Measurements from ENCODE around the gene RPL18.
A peak's percentile ranks its signal among the peaks of the same experiment; 100 is the strongest.

RPL18 gene

DNA sequence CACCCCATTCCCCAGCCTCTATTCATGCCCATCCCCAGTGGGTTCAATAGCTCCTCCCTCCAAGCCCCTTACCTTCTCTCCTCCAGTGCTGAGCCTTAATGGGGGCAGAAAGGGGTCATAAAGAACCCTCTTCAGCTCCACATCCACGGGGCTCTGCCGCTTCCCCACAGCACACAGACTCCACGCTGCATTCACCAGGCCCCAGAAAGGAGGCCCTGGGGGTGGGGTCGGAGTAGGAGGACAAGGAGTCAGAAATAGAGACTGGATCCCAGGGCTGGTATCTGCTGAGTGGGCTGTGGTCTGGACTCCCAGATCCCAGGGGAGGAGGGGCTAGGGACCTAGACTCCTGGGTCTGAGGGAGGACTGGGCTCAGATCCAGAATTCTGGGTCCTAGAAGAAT is 25.4 kb upstream of the RPL18 start:
- TF ChIP-seq, protein P1, sequence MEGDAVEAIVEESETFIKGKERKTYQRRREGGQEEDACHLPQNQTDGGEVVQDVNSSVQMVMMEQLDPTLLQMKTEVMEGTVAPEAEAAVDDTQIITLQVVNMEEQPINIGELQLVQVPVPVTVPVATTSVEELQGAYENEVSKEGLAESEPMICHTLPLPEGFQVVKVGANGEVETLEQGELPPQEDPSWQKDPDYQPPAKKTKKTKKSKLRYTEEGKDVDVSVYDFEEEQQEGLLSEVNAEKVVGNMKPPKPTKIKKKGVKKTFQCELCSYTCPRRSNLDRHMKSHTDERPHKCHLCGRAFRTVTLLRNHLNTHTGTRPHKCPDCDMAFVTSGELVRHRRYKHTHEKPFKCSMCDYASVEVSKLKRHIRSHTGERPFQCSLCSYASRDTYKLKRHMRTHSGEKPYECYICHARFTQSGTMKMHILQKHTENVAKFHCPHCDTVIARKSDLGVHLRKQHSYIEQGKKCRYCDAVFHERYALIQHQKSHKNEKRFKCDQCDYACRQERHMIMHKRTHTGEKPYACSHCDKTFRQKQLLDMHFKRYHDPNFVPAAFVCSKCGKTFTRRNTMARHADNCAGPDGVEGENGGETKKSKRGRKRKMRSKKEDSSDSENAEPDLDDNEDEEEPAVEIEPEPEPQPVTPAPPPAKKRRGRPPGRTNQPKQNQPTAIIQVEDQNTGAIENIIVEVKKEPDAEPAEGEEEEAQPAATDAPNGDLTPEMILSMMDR (conservative IDR thresholded peaks at IDR 0.05): no peak
- no peak for TF ChIP-seq ZFX (IDR thresholded peaks at IDR 0.05)
- no peak overlapping the region for H3K27ac ChIP-seq

DNA sequence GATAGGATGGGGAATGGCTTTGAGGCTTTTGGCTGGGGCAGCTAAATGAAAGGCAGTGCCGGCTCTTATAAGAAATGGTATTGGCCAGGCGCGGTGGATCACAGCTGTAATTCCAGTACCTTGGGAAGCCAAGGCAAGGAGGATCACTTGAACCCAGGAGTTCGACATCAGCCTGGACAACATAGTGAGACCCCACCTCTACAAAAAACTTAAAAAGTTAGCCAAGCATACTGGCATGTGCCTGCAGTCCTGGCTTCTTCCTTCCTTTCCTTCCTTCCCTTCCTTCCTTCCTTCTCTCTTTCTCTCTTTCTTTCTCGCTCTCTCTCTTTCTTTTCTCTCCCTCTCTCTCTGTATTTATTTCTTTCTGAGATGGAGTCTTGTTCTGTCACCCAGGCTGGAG is 23.9 kb upstream of the RPL18 start:
- TF ChIP-seq, protein P1 (conservative IDR thresholded peaks at IDR 0.05): no peak
- TF ChIP-seq ZFX (IDR thresholded peaks at IDR 0.05): no peak
- H3K27ac ChIP-seq: no peak overlapping the region

DNA sequence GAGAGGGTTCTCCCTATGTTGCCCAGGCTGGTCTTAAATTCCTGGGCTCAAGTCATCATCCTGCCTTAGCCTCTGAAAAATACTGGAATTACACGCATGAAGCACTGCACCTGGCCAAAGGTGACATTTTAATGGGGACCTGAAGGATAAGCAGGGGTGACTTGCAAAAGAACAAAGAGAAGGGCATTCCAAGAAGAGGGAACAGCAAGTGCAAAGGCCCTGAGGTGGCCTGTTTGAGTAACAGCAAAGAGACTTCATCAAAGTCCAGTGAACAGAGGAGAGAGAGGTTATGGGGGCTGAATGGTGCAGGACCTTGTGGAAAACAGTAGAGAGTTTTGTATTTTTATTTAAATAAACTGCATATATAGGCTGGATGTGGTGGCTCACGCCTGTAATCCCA is 22.9 kb upstream of the RPL18 start:
- H3K27ac ChIP-seq: no peak overlapping the region
- TF ChIP-seq, protein P1 (conservative IDR thresholded peaks at IDR 0.05): no peak
- no peak for TF ChIP-seq ZFX (IDR thresholded peaks at IDR 0.05)

DNA sequence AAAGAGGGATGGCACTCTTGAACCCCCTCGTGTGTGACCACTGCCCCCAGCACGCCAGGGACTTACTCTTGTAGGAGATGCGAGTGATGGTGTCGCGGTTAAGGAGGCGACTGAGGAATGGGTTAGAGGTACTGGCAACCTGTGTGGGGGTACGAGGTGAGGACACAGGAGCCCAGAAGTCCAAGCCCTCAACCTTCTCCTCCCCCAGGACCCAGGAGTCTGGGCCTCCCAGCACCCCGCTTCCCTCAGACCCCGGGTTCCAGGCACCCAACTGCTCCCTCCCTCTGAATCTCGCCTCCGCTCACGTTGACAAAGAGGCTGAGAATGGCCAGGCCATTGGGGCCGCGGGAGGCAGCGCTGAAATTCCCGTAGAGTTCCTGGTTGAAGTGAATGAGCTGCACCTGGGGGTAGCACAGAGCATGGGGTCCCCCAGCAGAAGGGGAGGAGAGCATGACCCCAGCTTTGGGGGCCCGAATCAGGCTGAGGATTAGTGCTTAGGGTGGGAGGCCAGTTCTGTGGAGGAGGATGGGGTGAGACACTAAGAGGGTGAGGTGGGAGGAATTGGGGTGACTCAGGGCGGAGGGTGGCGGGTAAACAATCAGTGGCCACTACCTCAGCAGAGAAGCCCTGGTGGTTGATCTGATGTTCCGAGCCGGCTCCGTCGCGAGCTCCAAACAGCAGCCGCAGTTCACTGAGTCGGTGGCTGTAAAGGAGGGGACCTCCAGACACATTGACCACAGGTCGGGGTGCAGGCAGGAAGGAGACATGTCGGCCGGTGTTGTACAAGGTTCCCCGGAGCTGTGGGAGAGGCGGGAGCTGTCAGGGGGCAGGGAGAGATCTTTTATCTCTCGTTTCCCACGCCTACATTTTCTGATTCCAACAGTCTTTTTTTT is 20.8 kb upstream of the RPL18 start:
- TF ChIP-seq, protein P1 (conservative IDR thresholded peaks at IDR 0.05): no peak
- TF ChIP-seq ZFX (IDR thresholded peaks at IDR 0.05): no peak

DNA sequence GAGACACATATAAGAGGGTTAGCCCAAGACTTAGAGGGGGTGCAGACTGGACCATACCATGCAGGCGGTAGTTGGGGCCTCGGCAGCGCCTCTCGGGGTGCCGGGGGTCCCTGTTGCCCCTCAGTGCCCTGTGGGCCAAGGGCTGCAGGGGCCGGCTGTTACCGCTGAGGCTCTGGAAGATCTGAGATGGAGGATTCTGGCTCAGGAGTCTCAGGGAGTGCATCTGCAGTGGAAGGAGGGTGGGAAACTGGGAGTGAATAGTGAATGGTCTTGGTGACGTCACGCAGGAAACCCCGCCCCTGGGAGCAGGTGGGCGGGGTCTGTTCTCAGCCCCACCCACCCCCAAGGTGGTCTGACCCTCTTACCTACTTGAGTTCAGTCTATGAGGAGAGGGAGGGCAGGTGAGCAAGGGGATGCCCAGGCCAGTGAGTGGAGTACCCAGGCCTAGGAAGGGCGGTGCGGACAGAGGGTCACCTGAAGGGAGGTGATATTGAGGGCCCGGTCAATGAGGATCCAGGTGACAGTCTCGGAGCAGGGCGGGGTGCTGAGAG is 19.9 kb upstream of the RPL18 start:
- no peak for TF ChIP-seq ZFX (IDR thresholded peaks at IDR 0.05)
- TF ChIP-seq, protein P1 (conservative IDR thresholded peaks at IDR 0.05): no peak
- H3K27ac ChIP-seq: peak overlapping the region; percentile 92

More for the DNA sequence above, 20.8 kb upstream of the RPL18 start:
- H3K27ac ChIP-seq: no peak overlapping the region

DNA sequence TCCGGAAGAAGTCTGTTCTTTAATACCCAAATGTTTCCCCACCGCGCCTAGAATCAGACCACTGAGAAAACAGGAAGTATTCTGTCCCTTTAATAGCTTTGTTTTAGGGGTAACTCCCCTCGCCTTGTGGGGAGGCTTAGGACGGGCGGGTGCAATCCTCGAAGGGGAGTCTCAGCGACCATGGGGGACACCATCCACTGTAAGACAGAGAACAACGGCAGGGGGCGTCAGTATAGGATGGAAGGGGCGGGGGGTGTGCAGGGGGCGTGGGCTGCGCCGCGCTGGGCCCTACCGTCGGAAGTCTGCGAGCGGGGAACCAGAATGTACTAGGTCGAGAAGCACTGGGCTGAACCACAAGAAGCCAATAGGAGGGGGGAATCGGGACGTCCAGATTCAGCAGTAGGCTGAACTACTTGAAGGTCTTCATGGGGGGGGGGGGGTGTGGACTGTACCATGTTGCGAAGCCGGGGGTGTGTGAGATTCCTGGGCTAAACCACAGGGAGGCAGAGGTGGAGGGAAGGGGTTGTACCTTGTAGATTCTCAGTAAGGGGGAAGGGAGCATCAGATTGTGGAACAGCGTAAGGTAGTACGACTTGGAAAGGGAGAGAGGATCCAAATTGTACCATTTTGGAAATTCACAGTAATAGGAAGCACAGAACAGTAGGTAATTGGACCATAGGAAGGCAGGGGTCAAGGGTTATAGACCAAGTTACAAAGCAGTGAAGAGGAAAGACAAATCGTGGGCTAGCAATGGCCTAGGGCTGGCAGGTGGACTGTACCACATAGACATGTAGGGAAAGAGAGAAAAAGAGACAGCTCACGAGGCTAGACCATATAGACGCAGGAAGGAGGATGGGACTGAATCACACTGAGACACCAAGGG is 19.2 kb upstream of the RPL18 start:
- no peak for TF ChIP-seq ZFX (IDR thresholded peaks at IDR 0.05)
- TF ChIP-seq, protein P1 (conservative IDR thresholded peaks at IDR 0.05): no peak; the same call in 1 of the 2 replicates
- H3K27ac ChIP-seq: peak overlapping the region; percentile 92

All from C4-2B (cell line).